ENCODE results near the gene SIN3B. TPM values are rescaled to one million over a fixed set of nuclear protein-coding genes. Genes with fewer than 3 reads are reported as not detected.

Gene SIN3B
- total and polyA plus RNA-seq, 9 of the 15 experiments (the other 6 are each of a cell fraction or from before 2014, with no cell fraction given) = 0.51 to 34.2 (median 14.3) TPM

DNA sequence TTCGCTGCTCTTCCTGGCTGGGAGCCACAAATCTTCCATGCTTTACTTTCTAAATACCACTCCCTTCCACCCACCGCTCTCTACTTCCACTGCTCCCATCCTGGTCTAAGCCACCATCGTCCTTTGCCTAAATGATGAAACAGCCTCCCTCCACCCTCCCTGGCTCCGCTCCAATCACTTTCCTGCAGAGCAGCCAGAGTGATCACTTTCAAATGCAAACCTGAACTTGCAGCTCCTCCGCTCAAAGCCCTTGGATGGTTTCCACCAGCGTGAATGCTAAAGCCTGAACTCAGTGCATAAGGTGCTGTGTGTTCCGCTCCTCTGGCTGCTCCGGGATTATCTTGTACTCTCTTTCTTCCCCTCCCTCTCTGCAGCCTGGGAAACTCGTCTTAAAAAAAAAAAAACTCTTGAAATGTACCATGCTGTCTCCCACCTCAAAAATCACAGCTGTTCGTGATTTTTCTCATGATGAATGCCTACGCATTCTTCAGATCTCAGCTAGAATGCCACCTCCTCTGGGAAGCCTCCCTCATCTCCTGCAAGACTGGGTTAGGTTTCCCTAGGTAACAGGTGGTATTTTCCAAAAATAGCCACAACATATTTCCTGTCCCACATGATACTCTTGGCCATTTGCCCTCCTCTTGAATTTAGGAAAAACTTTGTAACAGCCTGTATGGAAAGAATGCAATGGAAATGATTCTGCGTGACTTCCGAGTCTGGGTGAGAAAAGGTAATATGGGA, 3.7 kb upstream of the SIN3B start:
- ATAC-seq (peak; percentile 47), FAIRE-seq (no peak), DNase-seq (ENCODE audit: extremely low read depth in 1 of 4, low spot score in 3 of 4) (peak in 1 of 4 experiments; percentile 35)
- Histone ChIP-seq H3K36me3 (ENCODE audit: control insufficient read depth, insufficient read depth, low read length) (no peaks in the 10 kb centered on the region), H3K9me1 (ENCODE audit: control insufficient read depth, insufficient read depth, low read length) (no peaks in the 10 kb centered on the region), H3K9me3 (replicated peaks; ENCODE audit: control insufficient read depth, insufficient read depth, low read depth, low read length) (no peaks in the 10 kb centered on the region), H3K4me1 (replicated peaks in 1 of 2; ENCODE audit: control insufficient read depth in 2 of 2, insufficient read depth in 2 of 2, low read length in 2 of 2) (peaks cover 17% of the 10 kb centered on the region in 2 experiments), H3K9ac (ENCODE audit: insufficient read depth in 1 of 2, low read depth in 2 of 2, low read length in 2 of 2) (no peak overlapping the region; a peak in 1 of 4 replicates), H3K27ac (ENCODE audit: extremely low read depth, low read depth, low read length) (no peak overlapping the region), H3K79me2 (ENCODE audit: control insufficient read depth, insufficient read depth, low read length) (peaks cover 12% of the 10 kb centered on the region), H3K27me3 (ENCODE audit: control insufficient read depth in 2 of 2, insufficient read depth in 2 of 2, low read length in 2 of 2) (no peaks in the 10 kb centered on the region; a peak in 1 of 5 replicates), H2AFZ (ENCODE audit: low read depth, low read length) (peak overlapping the region; percentile 48), H4K20me1 (replicated peaks; ENCODE audit: control insufficient read depth, insufficient read depth, low read length) (no peaks in the 10 kb centered on the region), H3K4me2 (ENCODE audit: insufficient read depth, low read length) (peak overlapping the region; percentile 70), H3K4me3 (peak overlapping the region; percentile 5; the same call in 1 of the 2 replicates)
- POLR2A ChIA-PET = interaction anchor here (0.6 to 0.9 kb wide), 2 partner anchors 13 to 66 kb away, joined by 3 to 7 read pairs; no protein-coding TSS in a partner anchor
- in situ Hi-C loops (cut with MboI) (no loop called here), intact Hi-C loops (cut with micrococcal nuclease) (no loop called here)
- no TSS peak for BruUV-seq (replicated peaks)
- CTCF ChIA-PET (ENCODE audit: low intra/inter-chr PET ratio) = no interaction called here
- WGBS (ENCODE audit: insufficient coverage, low coverage, missing lambda C conversion rate) = 9% methylated on average over 12 of the region's 13 CpGs
- TF ChIP-seq HNRNPL (IDR thresholded peaks at IDR 0.05; ENCODE audit: low read depth, low read length) (no peak), LEF1 (IDR thresholded peaks at IDR 0.05) (no peak), TAF7 (tag; IDR thresholded peaks at IDR 0.05) (0 out of 2 replicates have a peak, but pooled peaks have one; percentile 19), IRF2 (CRISPR knock-in tag; IDR thresholded peaks at IDR 0.05) (no peak), KHSRP (IDR thresholded peaks at IDR 0.05) (no peak), MED1 (CRISPR knock-in tag; IDR thresholded peaks at IDR 0.05; ENCODE audit: borderline replicate concordance) (no peak), KDM1A (IDR thresholded peaks at IDR 0.05) (peak; percentile 83 to 84), ZNF764 (CRISPR knock-in tag; IDR thresholded peaks at IDR 0.05; ENCODE audit: low read depth) (no peak), TAF9B (IDR thresholded peaks at IDR 0.05; ENCODE audit: partially characterized antibody) (no peak), ARID1B (IDR thresholded peaks at IDR 0.05) (no peak; the same call in 1 of the 2 replicates), ZNF253 (CRISPR knock-in tag; conservative IDR thresholded peaks at IDR 0.05) (no peak), SAP30 (IDR thresholded peaks at IDR 0.05; ENCODE audit: borderline replicate concordance, insufficient read depth, low read depth, low read length, poor library complexity, severe bottlenecking) (no peak), KAT7 (CRISPR knock-in tag; IDR thresholded peaks at IDR 0.05; ENCODE audit: borderline replicate concordance) (no peak), ZNF311 (CRISPR knock-in tag; IDR thresholded peaks at IDR 0.05) (no peak)
- TF ChIP-seq, protein P1, sequence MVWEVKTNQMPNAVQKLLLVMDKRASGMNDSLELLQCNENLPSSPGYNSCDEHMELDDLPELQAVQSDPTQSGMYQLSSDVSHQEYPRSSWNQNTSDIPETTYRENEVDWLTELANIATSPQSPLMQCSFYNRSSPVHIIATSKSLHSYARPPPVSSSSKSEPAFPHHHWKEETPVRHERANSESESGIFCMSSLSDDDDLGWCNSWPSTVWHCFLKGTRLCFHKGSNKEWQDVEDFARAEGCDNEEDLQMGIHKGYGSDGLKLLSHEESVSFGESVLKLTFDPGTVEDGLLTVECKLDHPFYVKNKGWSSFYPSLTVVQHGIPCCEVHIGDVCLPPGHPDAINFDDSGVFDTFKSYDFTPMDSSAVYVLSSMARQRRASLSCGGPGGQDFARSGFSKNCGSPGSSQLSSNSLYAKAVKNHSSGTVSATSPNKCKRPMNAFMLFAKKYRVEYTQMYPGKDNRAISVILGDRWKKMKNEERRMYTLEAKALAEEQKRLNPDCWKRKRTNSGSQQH (CRISPR knock-in tag; IDR thresholded peaks at IDR 0.05) = no peak
- TF ChIP-seq, protein P2, sequence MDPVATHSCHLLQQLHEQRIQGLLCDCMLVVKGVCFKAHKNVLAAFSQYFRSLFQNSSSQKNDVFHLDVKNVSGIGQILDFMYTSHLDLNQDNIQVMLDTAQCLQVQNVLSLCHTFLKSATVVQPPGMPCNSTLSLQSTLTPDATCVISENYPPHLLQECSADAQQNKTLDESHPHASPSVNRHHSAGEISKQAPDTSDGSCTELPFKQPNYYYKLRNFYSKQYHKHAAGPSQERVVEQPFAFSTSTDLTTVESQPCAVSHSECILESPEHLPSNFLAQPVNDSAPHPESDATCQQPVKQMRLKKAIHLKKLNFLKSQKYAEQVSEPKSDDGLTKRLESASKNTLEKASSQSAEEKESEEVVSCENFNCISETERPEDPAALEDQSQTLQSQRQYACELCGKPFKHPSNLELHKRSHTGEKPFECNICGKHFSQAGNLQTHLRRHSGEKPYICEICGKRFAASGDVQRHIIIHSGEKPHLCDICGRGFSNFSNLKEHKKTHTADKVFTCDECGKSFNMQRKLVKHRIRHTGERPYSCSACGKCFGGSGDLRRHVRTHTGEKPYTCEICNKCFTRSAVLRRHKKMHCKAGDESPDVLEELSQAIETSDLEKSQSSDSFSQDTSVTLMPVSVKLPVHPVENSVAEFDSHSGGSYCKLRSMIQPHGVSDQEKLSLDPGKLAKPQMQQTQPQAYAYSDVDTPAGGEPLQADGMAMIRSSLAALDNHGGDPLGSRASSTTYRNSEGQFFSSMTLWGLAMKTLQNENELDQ (CRISPR knock-in tag; IDR thresholded peaks at IDR 0.05; ENCODE audit: borderline replicate concordance) = no peak
- TF ChIP-seq, protein P3, sequence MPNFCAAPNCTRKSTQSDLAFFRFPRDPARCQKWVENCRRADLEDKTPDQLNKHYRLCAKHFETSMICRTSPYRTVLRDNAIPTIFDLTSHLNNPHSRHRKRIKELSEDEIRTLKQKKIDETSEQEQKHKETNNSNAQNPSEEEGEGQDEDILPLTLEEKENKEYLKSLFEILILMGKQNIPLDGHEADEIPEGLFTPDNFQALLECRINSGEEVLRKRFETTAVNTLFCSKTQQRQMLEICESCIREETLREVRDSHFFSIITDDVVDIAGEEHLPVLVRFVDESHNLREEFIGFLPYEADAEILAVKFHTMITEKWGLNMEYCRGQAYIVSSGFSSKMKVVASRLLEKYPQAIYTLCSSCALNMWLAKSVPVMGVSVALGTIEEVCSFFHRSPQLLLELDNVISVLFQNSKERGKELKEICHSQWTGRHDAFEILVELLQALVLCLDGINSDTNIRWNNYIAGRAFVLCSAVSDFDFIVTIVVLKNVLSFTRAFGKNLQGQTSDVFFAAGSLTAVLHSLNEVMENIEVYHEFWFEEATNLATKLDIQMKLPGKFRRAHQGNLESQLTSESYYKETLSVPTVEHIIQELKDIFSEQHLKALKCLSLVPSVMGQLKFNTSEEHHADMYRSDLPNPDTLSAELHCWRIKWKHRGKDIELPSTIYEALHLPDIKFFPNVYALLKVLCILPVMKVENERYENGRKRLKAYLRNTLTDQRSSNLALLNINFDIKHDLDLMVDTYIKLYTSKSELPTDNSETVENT (CRISPR knock-in tag; IDR thresholded peaks at IDR 0.05) = no peak
